HG03575 (cell line): ENCODE data around the gene UNC79.

Experiments
- ATAC-seq: cut with Tn5 transposase; IDR thresholded peaks from one replicate; pipeline ENCODE4 v1.9.1; 2021; ENCODE audit not compliant: unreplicated experiment, insufficient number of reproducible peaks, low FRiP score; ENCODE audit errors: extremely low read depth

Gene UNC79

GRCh38 chr14:93638790-93639189 is 208.1 kb downstream of the UNC79 start:
- ATAC-seq, result no peak

- ATAC-seq, result no peak
These were observed 212.4 kb downstream of the UNC79 start for GRCh38 chr14:93643127-93643526.

GRCh38 chr14:93643676-93644075 is 212.9 kb downstream of the UNC79 start:
- ATAC-seq, result no peak

GRCh38 chr14:93645200-93645599 is 214.5 kb downstream of the UNC79 start:
- ATAC-seq, result no peak

GRCh38 chr14:93648440-93649168 is 217.9 kb downstream of the UNC79 start:
- ATAC-seq, result no peak

- ATAC-seq, result no peak
These were observed 223.9 kb downstream of the UNC79 start for GRCh38 chr14:93654599-93654998.

GRCh38 chr14:93655078-93655750 is 224.5 kb downstream of the UNC79 start:
- ATAC-seq, result no peak

GRCh38 chr14:93657875-93658274 is 227.1 kb downstream of the UNC79 start:
- no peak for ATAC-seq

- ATAC-seq, result no peak
These were observed 232.6 kb downstream of the UNC79 start for GRCh38 chr14:93663317-93663716.

GRCh38 chr14:93665169-93665568 is 234.4 kb downstream of the UNC79 start:
- no peak for ATAC-seq

GRCh38 chr14:93669632-93670031 is 238.9 kb downstream of the UNC79 start:
- ATAC-seq, result no peak

GRCh38 chr14:93674343-93674742 is 243.6 kb downstream of the UNC79 start:
- ATAC-seq, result no peak

- ATAC-seq, result no peak
These were observed 244.9 kb downstream of the UNC79 start for GRCh38 chr14:93675651-93676050.

- ATAC-seq, result no peak
These were observed 245.7 kb downstream of the UNC79 start for GRCh38 chr14:93676416-93676958.

GRCh38 chr14:93682459-93682858 is 251.7 kb downstream of the UNC79 start:
- ATAC-seq, result no peak

GRCh38 chr14:93683226-93683625 is 252.5 kb downstream of the UNC79 start:
- ATAC-seq, result no peak

- no peak for ATAC-seq
These were observed 254.6 kb downstream of the UNC79 start for GRCh38 chr14:93685121-93685895.

GRCh38 chr14:93686268-93686667 is 255.5 kb downstream of the UNC79 start:
- ATAC-seq, result no peak

- no peak for ATAC-seq
These were observed 257.5 kb downstream of the UNC79 start for GRCh38 chr14:93688239-93688666.

GRCh38 chr14:93688820-93689219 is 258.1 kb downstream of the UNC79 start:
- no peak for ATAC-seq
